ENCODE measurements around the gene UBE2L3. TPM values are rescaled to one million over a fixed set of nuclear protein-coding genes. Genes with fewer than 3 reads are reported as not detected.

Gene UBE2L3
- polyA plus RNA-seq, 1 of the 3 experiments (the other 2 are of a cell fraction), result 41.2 TPM

DNA sequence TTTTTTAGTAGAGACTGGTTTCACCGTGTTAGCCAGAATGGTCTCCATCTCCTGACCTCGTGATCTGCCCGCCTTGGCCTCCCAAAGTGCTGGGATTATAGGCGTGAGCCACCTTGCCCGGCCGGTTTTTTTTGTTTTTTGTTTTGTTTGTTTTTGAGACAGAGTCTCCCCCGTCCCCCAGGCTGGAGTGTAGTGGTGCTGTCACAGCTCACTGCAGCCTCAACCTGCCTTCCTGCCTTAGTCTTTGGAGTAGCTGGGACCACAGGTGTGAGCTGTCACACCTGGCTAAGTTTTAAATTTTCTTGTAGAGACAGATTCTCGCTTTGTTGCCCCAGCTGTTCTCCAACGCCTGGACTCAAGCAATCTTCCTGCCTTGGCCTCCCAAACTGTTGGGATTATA, 101.5 kb downstream of the UBE2L3 start:
- H3K4me3 ChIP-seq (ENCODE audit: low read depth in 2 of 2, low read length in 1 of 2), result no peak overlapping the region
- H3K27ac ChIP-seq (ENCODE audit: low read depth in 2 of 2, low read length in 1 of 2), result no peak overlapping the region
- no peaks in the 10 kb centered on the region for H3F3A ChIP-seq (replicated peaks; ENCODE audit: insufficient read depth)
- peaks cover 0 to 2% of the 10 kb centered on the region in 2 experiments; a peak in 1 of 4 replicates for H3K4me1 ChIP-seq (ENCODE audit: control insufficient read depth in 1 of 2, insufficient read depth in 2 of 2, low read depth in 1 of 2, low read length in 1 of 2)
- no peak overlapping the region for H3K4me2 ChIP-seq
- H3K36me3 ChIP-seq (replicated peaks in 1 of 2; ENCODE audit: control insufficient read depth in 1 of 2, insufficient read depth in 2 of 2, low read length in 1 of 2), result peaks cover 30 to 43% of the 10 kb centered on the region in 2 experiments
- peaks cover 41% of the 10 kb centered on the region for H3K79me2 ChIP-seq (ENCODE audit: insufficient read depth)
- ChIA-PET CTCF (interaction anchor here (1.7 kb wide), 1 partner anchor 283 kb away, joined by 4 read pairs; the partner anchor contains the start of gene PPM1F), POLR2A (interaction anchor here (0.6 kb wide), 1 partner anchor 9 kb away, joined by 3 read pairs; no protein-coding TSS in a partner anchor)
- 94% methylated on average over 9 of the region's 9 CpGs for WGBS (ENCODE audit: low lambda C conversion rate)
- no peaks in the 10 kb centered on the region for H3K27me3 ChIP-seq (ENCODE audit: insufficient read depth)
- no peak for DNase-seq
- H2AFZ ChIP-seq (ENCODE audit: low read depth), result no peak overlapping the region
- TF ChIP-seq, protein P1, sequence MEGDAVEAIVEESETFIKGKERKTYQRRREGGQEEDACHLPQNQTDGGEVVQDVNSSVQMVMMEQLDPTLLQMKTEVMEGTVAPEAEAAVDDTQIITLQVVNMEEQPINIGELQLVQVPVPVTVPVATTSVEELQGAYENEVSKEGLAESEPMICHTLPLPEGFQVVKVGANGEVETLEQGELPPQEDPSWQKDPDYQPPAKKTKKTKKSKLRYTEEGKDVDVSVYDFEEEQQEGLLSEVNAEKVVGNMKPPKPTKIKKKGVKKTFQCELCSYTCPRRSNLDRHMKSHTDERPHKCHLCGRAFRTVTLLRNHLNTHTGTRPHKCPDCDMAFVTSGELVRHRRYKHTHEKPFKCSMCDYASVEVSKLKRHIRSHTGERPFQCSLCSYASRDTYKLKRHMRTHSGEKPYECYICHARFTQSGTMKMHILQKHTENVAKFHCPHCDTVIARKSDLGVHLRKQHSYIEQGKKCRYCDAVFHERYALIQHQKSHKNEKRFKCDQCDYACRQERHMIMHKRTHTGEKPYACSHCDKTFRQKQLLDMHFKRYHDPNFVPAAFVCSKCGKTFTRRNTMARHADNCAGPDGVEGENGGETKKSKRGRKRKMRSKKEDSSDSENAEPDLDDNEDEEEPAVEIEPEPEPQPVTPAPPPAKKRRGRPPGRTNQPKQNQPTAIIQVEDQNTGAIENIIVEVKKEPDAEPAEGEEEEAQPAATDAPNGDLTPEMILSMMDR (IDR thresholded peaks at IDR 0.05), result no peak
- TF ChIP-seq, protein P2, sequence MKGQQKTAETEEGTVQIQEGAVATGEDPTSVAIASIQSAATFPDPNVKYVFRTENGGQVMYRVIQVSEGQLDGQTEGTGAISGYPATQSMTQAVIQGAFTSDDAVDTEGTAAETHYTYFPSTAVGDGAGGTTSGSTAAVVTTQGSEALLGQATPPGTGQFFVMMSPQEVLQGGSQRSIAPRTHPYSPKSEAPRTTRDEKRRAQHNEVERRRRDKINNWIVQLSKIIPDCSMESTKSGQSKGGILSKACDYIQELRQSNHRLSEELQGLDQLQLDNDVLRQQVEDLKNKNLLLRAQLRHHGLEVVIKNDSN (IDR thresholded peaks at IDR 0.05; ENCODE audit: borderline replicate concordance, low read depth), result no peak
- TF ChIP-seq, protein P3, sequence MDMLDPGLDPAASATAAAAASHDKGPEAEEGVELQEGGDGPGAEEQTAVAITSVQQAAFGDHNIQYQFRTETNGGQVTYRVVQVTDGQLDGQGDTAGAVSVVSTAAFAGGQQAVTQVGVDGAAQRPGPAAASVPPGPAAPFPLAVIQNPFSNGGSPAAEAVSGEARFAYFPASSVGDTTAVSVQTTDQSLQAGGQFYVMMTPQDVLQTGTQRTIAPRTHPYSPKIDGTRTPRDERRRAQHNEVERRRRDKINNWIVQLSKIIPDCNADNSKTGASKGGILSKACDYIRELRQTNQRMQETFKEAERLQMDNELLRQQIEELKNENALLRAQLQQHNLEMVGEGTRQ (IDR thresholded peaks at IDR 0.05; ENCODE audit: borderline replicate concordance, low read depth, low read length), result no peak
- TF ChIP-seq FOSL2 (IDR thresholded peaks at IDR 0.05; ENCODE audit: borderline replicate concordance, low read depth) (no peak), EZH2phosphoT487 (IDR thresholded peaks at IDR 0.05; ENCODE audit: borderline replicate concordance, low read depth) (no peak), RAD21 (IDR thresholded peaks at IDR 0.05; ENCODE audit: low read length) (no peak), NFIC (IDR thresholded peaks at IDR 0.05; ENCODE audit: borderline replicate concordance) (no peak), RCOR1 (IDR thresholded peaks at IDR 0.05; ENCODE audit: low read length) (no peak), YY1 (IDR thresholded peaks at IDR 0.05; ENCODE audit: low read depth) (no peak), JUND (IDR thresholded peaks at IDR 0.05) (no peak), RXRA (IDR thresholded peaks at IDR 0.05; ENCODE audit: borderline replicate concordance, low read depth) (no peak)
- TF ChIP-seq, protein P4, sequence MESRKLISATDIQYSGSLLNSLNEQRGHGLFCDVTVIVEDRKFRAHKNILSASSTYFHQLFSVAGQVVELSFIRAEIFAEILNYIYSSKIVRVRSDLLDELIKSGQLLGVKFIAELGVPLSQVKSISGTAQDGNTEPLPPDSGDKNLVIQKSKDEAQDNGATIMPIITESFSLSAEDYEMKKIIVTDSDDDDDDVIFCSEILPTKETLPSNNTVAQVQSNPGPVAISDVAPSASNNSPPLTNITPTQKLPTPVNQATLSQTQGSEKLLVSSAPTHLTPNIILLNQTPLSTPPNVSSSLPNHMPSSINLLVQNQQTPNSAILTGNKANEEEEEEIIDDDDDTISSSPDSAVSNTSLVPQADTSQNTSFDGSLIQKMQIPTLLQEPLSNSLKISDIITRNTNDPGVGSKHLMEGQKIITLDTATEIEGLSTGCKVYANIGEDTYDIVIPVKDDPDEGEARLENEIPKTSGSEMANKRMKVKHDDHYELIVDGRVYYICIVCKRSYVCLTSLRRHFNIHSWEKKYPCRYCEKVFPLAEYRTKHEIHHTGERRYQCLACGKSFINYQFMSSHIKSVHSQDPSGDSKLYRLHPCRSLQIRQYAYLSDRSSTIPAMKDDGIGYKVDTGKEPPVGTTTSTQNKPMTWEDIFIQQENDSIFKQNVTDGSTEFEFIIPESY (IDR thresholded peaks at IDR 0.05; ENCODE audit: borderline replicate concordance, low read depth), result no peak
- TF ChIP-seq, protein P5, sequence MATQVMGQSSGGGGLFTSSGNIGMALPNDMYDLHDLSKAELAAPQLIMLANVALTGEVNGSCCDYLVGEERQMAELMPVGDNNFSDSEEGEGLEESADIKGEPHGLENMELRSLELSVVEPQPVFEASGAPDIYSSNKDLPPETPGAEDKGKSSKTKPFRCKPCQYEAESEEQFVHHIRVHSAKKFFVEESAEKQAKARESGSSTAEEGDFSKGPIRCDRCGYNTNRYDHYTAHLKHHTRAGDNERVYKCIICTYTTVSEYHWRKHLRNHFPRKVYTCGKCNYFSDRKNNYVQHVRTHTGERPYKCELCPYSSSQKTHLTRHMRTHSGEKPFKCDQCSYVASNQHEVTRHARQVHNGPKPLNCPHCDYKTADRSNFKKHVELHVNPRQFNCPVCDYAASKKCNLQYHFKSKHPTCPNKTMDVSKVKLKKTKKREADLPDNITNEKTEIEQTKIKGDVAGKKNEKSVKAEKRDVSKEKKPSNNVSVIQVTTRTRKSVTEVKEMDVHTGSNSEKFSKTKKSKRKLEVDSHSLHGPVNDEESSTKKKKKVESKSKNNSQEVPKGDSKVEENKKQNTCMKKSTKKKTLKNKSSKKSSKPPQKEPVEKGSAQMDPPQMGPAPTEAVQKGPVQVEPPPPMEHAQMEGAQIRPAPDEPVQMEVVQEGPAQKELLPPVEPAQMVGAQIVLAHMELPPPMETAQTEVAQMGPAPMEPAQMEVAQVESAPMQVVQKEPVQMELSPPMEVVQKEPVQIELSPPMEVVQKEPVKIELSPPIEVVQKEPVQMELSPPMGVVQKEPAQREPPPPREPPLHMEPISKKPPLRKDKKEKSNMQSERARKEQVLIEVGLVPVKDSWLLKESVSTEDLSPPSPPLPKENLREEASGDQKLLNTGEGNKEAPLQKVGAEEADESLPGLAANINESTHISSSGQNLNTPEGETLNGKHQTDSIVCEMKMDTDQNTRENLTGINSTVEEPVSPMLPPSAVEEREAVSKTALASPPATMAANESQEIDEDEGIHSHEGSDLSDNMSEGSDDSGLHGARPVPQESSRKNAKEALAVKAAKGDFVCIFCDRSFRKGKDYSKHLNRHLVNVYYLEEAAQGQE (IDR thresholded peaks at IDR 0.05; ENCODE audit: low read depth, low read length), result no peak
- H4K20me1 ChIP-seq (ENCODE audit: insufficient read depth), result no peaks in the 10 kb centered on the region
- H3K9me2 ChIP-seq, result no peaks in the 10 kb centered on the region
- no peaks in the 10 kb centered on the region for H3K9me3 ChIP-seq
- H3K9ac ChIP-seq, result no peak overlapping the region
